OCI-LY1 (cell line): ENCODE results near the gene NPTX1.
A peak's percentile ranks its signal among the peaks of the same experiment; 100 is the strongest.

Experiments
- H2AFZ ChIP-seq: fragments of 200-600 bp; sonication (generic), shearing (Covaris generic); 2 replicates; pipeline ENCODE4 v1.6.0; 2014; ENCODE audit warnings: antibody characterized with exemption, mild to moderate bottlenecking, low read length
- H3F3A ChIP-seq: fragments of 200-600 bp; sonication (generic), shearing (Covaris generic); 2 replicates; pipeline ENCODE4 v1.6.0; 2014; ENCODE audit warnings: mild to moderate bottlenecking, antibody characterized with exemption, low read length, moderate library complexity; ENCODE audit not compliant: insufficient read depth
- H3K27ac ChIP-seq: fragments of 200-600 bp; sonication (generic); 2 replicates; pipeline ENCODE4 v1.5.1; 2014; ENCODE audit warnings: low read length, mixed run types, mild to moderate bottlenecking, low read depth; ENCODE audit not compliant: poor library complexity, severe bottlenecking
- H3K27me3 ChIP-seq: fragments of 200-600 bp; sonication (generic); 2 replicates; pipeline ENCODE4 v1.6.0; 2014; ENCODE audit warnings: antibody characterized with exemption, mild to moderate bottlenecking, low read length, moderate library complexity; ENCODE audit not compliant: insufficient read depth
- H3K36me3 ChIP-seq: fragments of 200-600 bp; sonication (generic); 2 replicates; pipeline ENCODE4 v1.6.1; 2014; ENCODE audit warnings: mild to moderate bottlenecking, antibody characterized with exemption, low read length, moderate library complexity, mixed read lengths; ENCODE audit not compliant: insufficient read depth
- H3K4me1 ChIP-seq: fragments of 200-600 bp; sonication (generic); 2 replicates; pipeline ENCODE4 v1.5.1; 2014; ENCODE audit warnings: mild to moderate bottlenecking, low read length, moderate library complexity; ENCODE audit not compliant: insufficient read depth, severe bottlenecking
- H3K4me2 ChIP-seq: fragments of 200-600 bp; sonication (generic), shearing (Covaris generic); 2 replicates; pipeline ENCODE4 v1.6.1; 2014; ENCODE audit warnings: low read length
- H3K4me3 ChIP-seq: fragments of 200-600 bp; sonication (generic); 2 replicates; pipeline ENCODE4 v1.5.1; 2014; ENCODE audit warnings: low read length, low read depth, mild to moderate bottlenecking, mixed read lengths; ENCODE audit not compliant: poor library complexity, severe bottlenecking
- H3K79me2 ChIP-seq: fragments of 200-600 bp; shearing (Covaris generic); 2 replicates; pipeline ENCODE4 v1.6.1; 2016; ENCODE audit warnings: mixed run types, low read length, mixed read lengths; ENCODE audit not compliant: insufficient read depth
- H3K9ac ChIP-seq: fragments of 200-600 bp; sonication (generic), shearing (Covaris generic); 2 replicates; pipeline ENCODE4 v1.6.1; 2014; ENCODE audit warnings: mild to moderate bottlenecking, low read length, mixed read lengths
- H3K9me2 ChIP-seq: fragments of 200-600 bp; sonication (generic), shearing (Covaris generic); 2 replicates; pipeline ENCODE4 v1.6.1; 2014; ENCODE audit warnings: low read depth, mild to moderate bottlenecking, low read length, mixed read lengths
- H3K9me3 ChIP-seq: fragments of 200-600 bp; shearing (Covaris generic); 2 replicates; pipeline ENCODE4 v1.6.1; 2014; ENCODE audit warnings: low read length, mixed read lengths
- H4K20me1 ChIP-seq: fragments of 200-600 bp; sonication (generic), shearing (Covaris generic); 2 replicates; pipeline ENCODE4 v1.6.0; 2016; ENCODE audit warnings: mild to moderate bottlenecking, low read length; ENCODE audit not compliant: insufficient read depth
- EZH2 ChIP-seq: fragments of 200-600 bp; sonication (generic), shearing (Covaris generic); IDR thresholded peaks from 2 replicates; pipeline ENCODE4 v1.8.0; 2017; ENCODE audit warnings: borderline replicate concordance, mixed run types, mild to moderate bottlenecking, antibody characterized with exemption, low read length, moderate library complexity, mixed read lengths
- TF ChIP-seq, protein P1 (sequence below): fragments of 200-600 bp; sonication (generic), shearing (Covaris generic); IDR thresholded peaks from 2 replicates; pipeline ENCODE4 v1.5.1; 2017; ENCODE audit warnings: mild to moderate bottlenecking, antibody characterized with exemption, low read length, moderate library complexity, mixed read lengths

The NPTX1 gene

DNA sequence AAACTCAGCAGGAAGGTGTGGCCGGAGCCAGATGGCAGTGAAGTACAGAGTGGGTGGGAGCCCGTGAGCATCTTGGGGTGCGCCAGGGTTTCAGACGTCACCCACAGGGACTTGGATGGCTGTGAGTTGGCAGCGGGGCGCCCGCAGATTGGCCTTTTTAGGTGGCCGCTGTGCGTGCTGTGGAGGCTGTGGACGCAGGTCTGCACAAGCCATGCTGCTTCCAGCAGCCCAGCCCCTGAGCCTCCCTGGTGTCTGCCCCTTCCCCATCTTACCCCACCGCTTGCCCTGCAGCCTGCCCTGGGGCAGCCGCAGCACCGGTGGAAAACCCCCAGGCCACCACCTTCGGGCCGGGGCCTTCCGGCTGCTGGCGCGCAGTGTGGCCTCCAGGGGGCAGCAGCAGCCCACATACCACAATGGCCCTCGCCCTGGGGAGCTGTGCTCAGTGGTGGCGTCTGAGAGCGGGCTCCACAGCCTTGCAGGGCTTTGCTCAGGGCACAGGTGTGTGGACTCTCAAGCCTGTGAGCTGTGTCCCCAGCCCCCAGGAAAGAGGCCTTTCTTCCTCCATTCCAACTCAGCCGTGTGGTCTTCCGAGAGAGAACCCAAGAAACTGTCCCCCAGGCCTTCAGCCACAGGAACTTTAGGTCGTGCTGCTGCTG is 49.6 kb downstream of the NPTX1 start:
- Histone ChIP-seq H4K20me1 (no peaks in the 10 kb centered on the region), H3K27ac (no peak overlapping the region), H3K9ac (no peak overlapping the region), H3K9me3 (no peaks in the 10 kb centered on the region), H3K27me3 (no peaks in the 10 kb centered on the region; the same call in 1 of the 2 replicates), H3K36me3 (no peaks in the 10 kb centered on the region), H3K4me2 (no peak overlapping the region; the same call in 1 of the 2 replicates), H2AFZ (no peak overlapping the region), H3K4me1 (no peaks in the 10 kb centered on the region), H3K9me2 (no peaks in the 10 kb centered on the region), H3K4me3 (no peak overlapping the region), H3K79me2 (no peaks in the 10 kb centered on the region), H3F3A (no peaks in the 10 kb centered on the region)
- TF ChIP-seq EZH2: no peak
- TF ChIP-seq, protein P1, sequence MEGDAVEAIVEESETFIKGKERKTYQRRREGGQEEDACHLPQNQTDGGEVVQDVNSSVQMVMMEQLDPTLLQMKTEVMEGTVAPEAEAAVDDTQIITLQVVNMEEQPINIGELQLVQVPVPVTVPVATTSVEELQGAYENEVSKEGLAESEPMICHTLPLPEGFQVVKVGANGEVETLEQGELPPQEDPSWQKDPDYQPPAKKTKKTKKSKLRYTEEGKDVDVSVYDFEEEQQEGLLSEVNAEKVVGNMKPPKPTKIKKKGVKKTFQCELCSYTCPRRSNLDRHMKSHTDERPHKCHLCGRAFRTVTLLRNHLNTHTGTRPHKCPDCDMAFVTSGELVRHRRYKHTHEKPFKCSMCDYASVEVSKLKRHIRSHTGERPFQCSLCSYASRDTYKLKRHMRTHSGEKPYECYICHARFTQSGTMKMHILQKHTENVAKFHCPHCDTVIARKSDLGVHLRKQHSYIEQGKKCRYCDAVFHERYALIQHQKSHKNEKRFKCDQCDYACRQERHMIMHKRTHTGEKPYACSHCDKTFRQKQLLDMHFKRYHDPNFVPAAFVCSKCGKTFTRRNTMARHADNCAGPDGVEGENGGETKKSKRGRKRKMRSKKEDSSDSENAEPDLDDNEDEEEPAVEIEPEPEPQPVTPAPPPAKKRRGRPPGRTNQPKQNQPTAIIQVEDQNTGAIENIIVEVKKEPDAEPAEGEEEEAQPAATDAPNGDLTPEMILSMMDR: peak; percentile 96

DNA sequence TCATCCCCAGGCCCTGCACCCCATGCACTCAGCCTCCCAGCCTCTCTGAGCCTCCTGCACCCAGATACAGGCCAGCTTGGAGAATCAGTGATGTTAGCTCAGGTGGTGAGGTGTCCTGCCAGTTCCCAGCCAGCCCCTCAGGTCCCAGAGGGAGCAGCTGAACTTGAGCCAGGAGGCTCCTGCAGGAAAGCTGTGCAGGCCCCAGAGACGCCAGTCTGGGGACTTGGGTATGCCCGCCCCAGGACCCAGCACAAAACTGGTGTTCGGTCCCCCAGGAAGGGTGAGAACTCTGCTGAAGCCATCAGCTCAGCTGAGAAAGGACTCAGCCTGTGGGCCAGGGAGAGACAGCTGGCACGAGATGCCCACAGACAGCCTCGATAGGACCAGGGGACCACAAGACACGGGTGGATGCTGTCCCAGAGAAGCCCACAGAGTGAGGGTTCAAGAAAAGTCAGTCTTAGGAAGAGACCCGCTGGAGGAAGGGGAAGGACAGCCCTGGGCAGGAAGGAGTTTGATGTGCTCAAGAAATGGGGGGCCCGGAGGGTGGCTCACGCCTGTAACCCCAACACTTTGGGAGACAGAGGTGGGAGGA is 50.5 kb downstream of the NPTX1 start:
- TF ChIP-seq, protein P1: no peak
- no peak for TF ChIP-seq EZH2
- Histone ChIP-seq H3K9me3 (no peaks in the 10 kb centered on the region), H3K4me3 (no peak overlapping the region), H3K9ac (no peak overlapping the region), H3K4me1 (no peaks in the 10 kb centered on the region), H3K27me3 (no peaks in the 10 kb centered on the region; the same call in 1 of the 2 replicates), H3K9me2 (no peaks in the 10 kb centered on the region), H2AFZ (no peak overlapping the region), H3K27ac (no peak overlapping the region), H3K79me2 (no peaks in the 10 kb centered on the region), H4K20me1 (no peaks in the 10 kb centered on the region), H3F3A (no peaks in the 10 kb centered on the region), H3K4me2 (no peak overlapping the region), H3K36me3 (no peaks in the 10 kb centered on the region)

DNA sequence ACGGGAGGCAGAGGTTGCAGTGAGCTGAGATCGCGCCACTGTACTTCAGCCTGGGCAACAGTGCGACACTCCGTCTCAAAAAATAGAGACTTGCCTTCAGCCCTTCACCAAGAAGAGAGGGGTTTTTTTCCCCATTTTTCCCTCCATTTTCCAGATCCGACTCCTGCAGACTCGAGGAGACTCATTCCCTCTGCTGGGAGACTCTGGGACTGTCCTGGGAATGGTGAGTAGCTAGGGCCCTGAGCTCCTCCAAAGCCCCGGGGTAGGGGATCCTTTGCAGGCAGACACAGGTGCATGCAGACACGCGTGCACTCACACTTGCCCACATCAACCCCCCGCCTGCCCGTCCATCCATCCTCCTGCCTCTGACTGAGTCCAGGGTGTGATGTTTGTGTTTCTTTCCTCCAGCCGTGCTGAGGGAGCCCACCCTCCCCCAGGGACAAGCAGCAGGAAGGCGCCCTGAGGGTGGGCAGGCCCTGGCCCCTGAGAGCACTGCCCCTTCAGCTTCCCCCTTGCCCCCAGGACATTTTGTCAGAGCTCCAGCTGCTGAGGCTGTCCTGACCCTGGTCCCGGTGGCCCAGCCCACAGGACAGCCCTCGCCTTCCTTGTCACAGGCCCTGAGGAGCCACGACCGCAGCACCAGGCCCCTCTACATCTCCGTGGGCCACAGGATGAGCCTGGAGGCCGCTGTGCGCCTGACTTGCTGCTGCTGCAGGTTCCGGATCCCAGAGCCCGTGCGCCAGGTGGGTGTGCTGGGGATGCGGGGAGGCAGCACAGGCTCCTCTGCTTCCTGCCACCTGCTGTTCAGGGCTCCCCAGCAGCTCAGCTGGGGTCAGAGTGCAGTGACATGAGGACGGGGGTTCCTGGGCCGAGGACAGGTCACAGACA is 51.3 kb downstream of the NPTX1 start:
- H3K4me2 ChIP-seq: no peak overlapping the region
- H3K9me2 ChIP-seq: no peaks in the 10 kb centered on the region
- H4K20me1 ChIP-seq: no peaks in the 10 kb centered on the region
- no peaks in the 10 kb centered on the region for H3K36me3 ChIP-seq
- H3K27ac ChIP-seq: no peak overlapping the region
- H3K9me3 ChIP-seq: no peaks in the 10 kb centered on the region
- H3F3A ChIP-seq: no peaks in the 10 kb centered on the region
- H2AFZ ChIP-seq: no peak overlapping the region
- no peak overlapping the region for H3K4me3 ChIP-seq
- H3K4me1 ChIP-seq: no peaks in the 10 kb centered on the region
- no peak overlapping the region for H3K9ac ChIP-seq
- H3K27me3 ChIP-seq: no peaks in the 10 kb centered on the region; the same call in 1 of the 2 replicates
- TF ChIP-seq EZH2: no peak
- no peaks in the 10 kb centered on the region for H3K79me2 ChIP-seq
